SK-N-MC (cell line): ENCODE measurements around the gene PLXNC1.

Experiments
- EZH2 ChIP-seq: fragments of 200-600 bp; sonication (generic); IDR thresholded peaks from one replicate; pipeline ENCODE4 v1.6.1; 2017; ENCODE audit warnings: antibody characterized with exemption
- FOXP2 ChIP-seq: optimal IDR thresholded peaks from 2 replicates; pipeline ENCODE3; 2011; ENCODE audit warnings: mild to moderate bottlenecking, moderate library complexity; ENCODE audit not compliant: insufficient read depth; ENCODE audit errors: extremely low read length, control extremely low read depth
- POLR2AphosphoS5 ChIP-seq: IDR thresholded peaks from 2 replicates; pipeline ENCODE4 v1.6.1; 2012; ENCODE audit warnings: mild to moderate bottlenecking, low read depth, low read length, borderline replicate concordance

DNA sequence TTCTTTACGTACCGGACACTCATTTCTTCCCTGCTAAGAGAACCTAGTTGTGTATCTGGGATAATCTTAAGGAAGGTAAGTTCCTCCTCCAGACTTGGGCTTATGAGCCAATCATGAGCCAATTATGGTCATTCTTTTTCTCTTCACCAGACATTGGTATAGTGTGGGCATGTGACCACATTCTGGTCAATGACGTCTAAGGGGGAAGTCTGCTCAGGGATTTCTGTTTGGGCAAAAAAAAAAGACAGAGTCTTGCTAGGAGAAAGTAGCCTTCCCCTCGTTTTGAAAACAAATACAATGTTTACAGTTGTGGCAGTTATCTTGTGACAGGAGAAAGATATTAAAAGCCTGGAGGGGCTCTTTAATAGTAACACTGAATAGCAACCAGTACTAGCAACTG is 20.1 kb upstream of the PLXNC1 start:
- TF ChIP-seq POLR2AphosphoS5 (no peak), EZH2 (no peak), FOXP2 (no peak)
